NT2/D1 (cell line): ENCODE data around the gene SMCO3.

Experiments
- YY1 ChIP-seq: IDR thresholded peaks from 2 replicates; pipeline ENCODE4 v1.6.1; 2011; ENCODE audit not compliant: insufficient read length, insufficient read depth
- ZNF274 ChIP-seq: IDR thresholded peaks from 2 replicates; pipeline ENCODE4 v1.6.1; 2011; ENCODE audit warnings: mild to moderate bottlenecking, low read depth, low read length

DNA sequence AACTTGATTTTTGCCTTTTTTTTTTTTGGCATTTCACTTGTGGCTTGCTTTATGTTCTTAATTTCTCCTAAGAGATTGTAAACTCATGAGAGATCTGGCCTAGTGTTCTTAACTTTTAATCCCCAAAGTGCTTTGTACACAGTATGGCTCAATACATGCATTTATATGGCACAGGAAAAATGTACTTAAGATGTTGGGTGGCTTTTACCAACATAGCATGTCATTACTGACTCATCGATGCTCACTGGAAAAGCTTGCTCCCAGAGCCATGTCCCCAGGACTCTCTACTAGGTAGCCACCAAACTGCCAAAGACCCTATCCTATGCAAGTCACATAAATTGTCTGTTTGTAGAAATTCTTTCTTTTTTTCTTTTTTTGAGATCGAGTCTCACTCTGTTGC is 13.1 kb upstream of the SMCO3 start:
- TF ChIP-seq YY1: no peak
- TF ChIP-seq ZNF274: no peak
